Mucosa of stomach (tissue), 1 donor: Measurements from ENCODE around the gene MICAL3.

Experiments used
- H3K27me3 ChIP-seq: one replicate; pipeline ENCODE4 v1.7.0; 2013; ENCODE audit warnings: mild to moderate bottlenecking, low read length; ENCODE audit not compliant: control insufficient read depth, insufficient read depth
- H3K36me3 ChIP-seq: one replicate; pipeline ENCODE4 v1.7.0; 2013; ENCODE audit warnings: low read length; ENCODE audit not compliant: control insufficient read depth, insufficient read depth
- H3K4me1 ChIP-seq: one replicate; pipeline ENCODE4 v1.7.0; 2013; ENCODE audit warnings: mild to moderate bottlenecking, low read length; ENCODE audit not compliant: control insufficient read depth, insufficient read depth
- H3K4me3 ChIP-seq: one replicate; pipeline ENCODE4 v1.7.0; 2013; ENCODE audit warnings: low read length
- H3K9ac ChIP-seq: one replicate; pipeline ENCODE4 v1.7.0; 2013; ENCODE audit warnings: mild to moderate bottlenecking, low read length, moderate library complexity
- H3K9me3 ChIP-seq: one replicate; pipeline ENCODE4 v1.7.0; 2013; ENCODE audit warnings: mild to moderate bottlenecking, low read length, moderate library complexity; ENCODE audit not compliant: control insufficient read depth
- donor health status: Pancreatic carcinoma.

The MICAL3 gene

GRCh38 chr22:17960011-17960410, 64.3 kb downstream of the MICAL3 start:
- no peak overlapping the region for H3K9ac ChIP-seq
- peaks cover 12% of the 10 kb centered on the region for H3K4me1 ChIP-seq
- H3K4me3 ChIP-seq: no peak overlapping the region
- no peaks in the 10 kb centered on the region for H3K9me3 ChIP-seq
- H3K36me3 ChIP-seq: no peaks in the 10 kb centered on the region
- no peaks in the 10 kb centered on the region for H3K27me3 ChIP-seq

GRCh38 chr22:17958166-17958565, 66.2 kb downstream of the MICAL3 start:
- Histone ChIP-seq H3K9ac (no peak overlapping the region), H3K36me3 (no peaks in the 10 kb centered on the region), H3K9me3 (no peaks in the 10 kb centered on the region), H3K27me3 (no peaks in the 10 kb centered on the region), H3K4me3 (no peak overlapping the region), H3K4me1 (peaks cover 4% of the 10 kb centered on the region)

- Histone ChIP-seq H3K9me3 (no peaks in the 10 kb centered on the region), H3K4me3 (no peak overlapping the region), H3K36me3 (no peaks in the 10 kb centered on the region), H3K4me1 (peaks cover 4% of the 10 kb centered on the region), H3K27me3 (no peaks in the 10 kb centered on the region), H3K9ac (no peak overlapping the region)
Measured at GRCh38 chr22:17957693-17958092, 66.7 kb downstream of the MICAL3 start.

- H3K4me3 ChIP-seq: no peak overlapping the region
- no peak overlapping the region for H3K9ac ChIP-seq
- no peaks in the 10 kb centered on the region for H3K36me3 ChIP-seq
- H3K27me3 ChIP-seq: no peaks in the 10 kb centered on the region
- peaks cover 4% of the 10 kb centered on the region for H3K4me1 ChIP-seq
- no peaks in the 10 kb centered on the region for H3K9me3 ChIP-seq
Measured at GRCh38 chr22:17957204-17957603, 67.2 kb downstream of the MICAL3 start.

- Histone ChIP-seq H3K4me1 (peaks cover 4% of the 10 kb centered on the region), H3K27me3 (no peaks in the 10 kb centered on the region), H3K36me3 (no peaks in the 10 kb centered on the region), H3K9ac (no peak overlapping the region), H3K9me3 (no peaks in the 10 kb centered on the region), H3K4me3 (no peak overlapping the region)
Measured at GRCh38 chr22:17956630-17957029, 67.7 kb downstream of the MICAL3 start.

- H3K4me3 ChIP-seq: no peak overlapping the region
- no peaks in the 10 kb centered on the region for H3K36me3 ChIP-seq
- H3K9me3 ChIP-seq: no peaks in the 10 kb centered on the region
- peaks cover 8% of the 10 kb centered on the region for H3K4me1 ChIP-seq
- H3K9ac ChIP-seq: no peak overlapping the region
- no peaks in the 10 kb centered on the region for H3K27me3 ChIP-seq
Measured at GRCh38 chr22:17955590-17956379, 68.6 kb downstream of the MICAL3 start.

GRCh38 chr22:17954860-17955587, 69.3 kb downstream of the MICAL3 start:
- H3K27me3 ChIP-seq: no peaks in the 10 kb centered on the region
- H3K36me3 ChIP-seq: no peaks in the 10 kb centered on the region
- peaks cover 11% of the 10 kb centered on the region for H3K4me1 ChIP-seq
- H3K9ac ChIP-seq: no peak overlapping the region
- H3K9me3 ChIP-seq: no peaks in the 10 kb centered on the region
- no peak overlapping the region for H3K4me3 ChIP-seq

GRCh38 chr22:17954200-17954859, 70.0 kb downstream of the MICAL3 start:
- no peak overlapping the region for H3K4me3 ChIP-seq
- no peak overlapping the region for H3K9ac ChIP-seq
- H3K36me3 ChIP-seq: no peaks in the 10 kb centered on the region
- peaks cover 17% of the 10 kb centered on the region for H3K4me1 ChIP-seq
- no peaks in the 10 kb centered on the region for H3K27me3 ChIP-seq
- no peaks in the 10 kb centered on the region for H3K9me3 ChIP-seq

GRCh38 chr22:17953147-17953546, 71.2 kb downstream of the MICAL3 start:
- Histone ChIP-seq H3K9me3 (no peaks in the 10 kb centered on the region), H3K9ac (no peak overlapping the region), H3K4me3 (no peak overlapping the region), H3K36me3 (no peaks in the 10 kb centered on the region), H3K27me3 (no peaks in the 10 kb centered on the region), H3K4me1 (peaks cover 14% of the 10 kb centered on the region)

GRCh38 chr22:17952273-17952801, 72.0 kb downstream of the MICAL3 start:
- Histone ChIP-seq H3K4me1 (peaks cover 13% of the 10 kb centered on the region), H3K4me3 (no peak overlapping the region), H3K9ac (no peak overlapping the region), H3K36me3 (no peaks in the 10 kb centered on the region), H3K9me3 (no peaks in the 10 kb centered on the region), H3K27me3 (no peaks in the 10 kb centered on the region)

GRCh38 chr22:17951315-17951714, 73.0 kb downstream of the MICAL3 start:
- H3K27me3 ChIP-seq: no peaks in the 10 kb centered on the region
- H3K4me1 ChIP-seq: peaks cover 13% of the 10 kb centered on the region
- no peaks in the 10 kb centered on the region for H3K36me3 ChIP-seq
- H3K4me3 ChIP-seq: no peak overlapping the region
- H3K9me3 ChIP-seq: no peaks in the 10 kb centered on the region
- no peak overlapping the region for H3K9ac ChIP-seq
